CD4-positive, alpha-beta T cell treated with Interleukin-15 for 1 hour (primary cell): ENCODE results near the gene SOX5.

Source experiments
- DNase-seq: peaks from one replicate; pipeline ENCODE4 v3.0.0-alpha.2; 2020

Gene SOX5

GRCh38 chr12:23579257-23579656, 370.2 kb downstream of the SOX5 start:
- no peak for DNase-seq

- no peak for DNase-seq
Measured at GRCh38 chr12:23576372-23576771, 373.1 kb downstream of the SOX5 start.

- no peak for DNase-seq
Measured at GRCh38 chr12:23569356-23569755, 380.1 kb downstream of the SOX5 start.

GRCh38 chr12:23566133-23566532, 383.3 kb downstream of the SOX5 start:
- DNase-seq = no peak

GRCh38 chr12:23564451-23565152, 384.9 kb downstream of the SOX5 start:
- no peak for DNase-seq

- no peak for DNase-seq
Measured at GRCh38 chr12:23561364-23562345, 387.8 kb downstream of the SOX5 start.

GRCh38 chr12:23560611-23561010, 388.9 kb downstream of the SOX5 start:
- DNase-seq = no peak

GRCh38 chr12:23559268-23559753, 390.2 kb downstream of the SOX5 start:
- DNase-seq = no peak

GRCh38 chr12:23556661-23557060, 392.8 kb downstream of the SOX5 start:
- DNase-seq = no peak

- DNase-seq = no peak
Measured at GRCh38 chr12:23555825-23556207, 393.7 kb downstream of the SOX5 start.

- DNase-seq = no peak
Measured at GRCh38 chr12:23555180-23555824, 394.2 kb downstream of the SOX5 start.

GRCh38 chr12:23552417-23552816, 397.1 kb downstream of the SOX5 start:
- DNase-seq = no peak

- DNase-seq = no peak
Measured at GRCh38 chr12:23550753-23551152, 398.7 kb downstream of the SOX5 start.

- no peak for DNase-seq
Measured at GRCh38 chr12:23548742-23549141, 400.7 kb downstream of the SOX5 start.

GRCh38 chr12:23546756-23547155, 402.7 kb downstream of the SOX5 start:
- DNase-seq = no peak

- no peak for DNase-seq
Measured at GRCh38 chr12:23543767-23544166, 405.7 kb downstream of the SOX5 start.

- DNase-seq = no peak
Measured at GRCh38 chr12:23542187-23542586, 407.3 kb downstream of the SOX5 start.

- no peak for DNase-seq
Measured at GRCh38 chr12:23540572-23540971, 408.9 kb downstream of the SOX5 start.

- DNase-seq = peak; percentile 21
Measured at GRCh38 chr12:23536293-23536692, 413.2 kb downstream of the SOX5 start.

- DNase-seq = no peak
Measured at GRCh38 chr12:23535441-23535840, 414.0 kb downstream of the SOX5 start.

GRCh38 chr12:23534196-23534595, 415.3 kb downstream of the SOX5 start:
- DNase-seq = no peak

- no peak for DNase-seq
Measured at GRCh38 chr12:23533699-23534098, 415.8 kb downstream of the SOX5 start.

GRCh38 chr12:23533265-23533664, 416.2 kb downstream of the SOX5 start:
- no peak for DNase-seq
